Prostate gland (tissue), 2 donors: ENCODE measurements around the gene GPD1. TPM values are rescaled to one million over a fixed set of nuclear protein-coding genes. Genes with fewer than 3 reads are reported as not detected.

Experiments
- DNase-seq: peaks from one replicate; pipeline ENCODE4 v3.0.0-alpha.2; 2019; ENCODE audit warnings: low spot score
- H3K27ac ChIP-seq, 2 donors: fragments of 200-600 bp; sonication (generic); 2 replicates each; pipeline ENCODE4 v1.5.1; 2017 to 2019
- H3K27me3 ChIP-seq: fragments of 200-600 bp; sonication (generic); replicated peaks from 2 replicates; pipeline ENCODE4 v1.5.1; 2019; ENCODE audit not compliant: insufficient read depth
- H3K36me3 ChIP-seq, 2 donors: fragments of 200-600 bp; sonication (generic); 1 replicate in 1 of 2; 2 replicates in 1 of 2; pipeline versions ENCODE4 v1.5.1 to v1.8.1; 2017 to 2019
- H3K4me1 ChIP-seq: fragments of 200-600 bp; sonication (generic); replicated peaks from 2 replicates; pipeline ENCODE4 v1.5.1; 2019
- H3K4me3 ChIP-seq, 2 donors: fragments of 200-600 bp; sonication (generic); 2 replicates each; pipeline ENCODE4 v1.5.1; 2017 to 2019
- H3K9me3 ChIP-seq: fragments of 200-600 bp; sonication (generic); 2 replicates; pipeline ENCODE4 v1.5.1; 2017
- CTCF ChIP-seq, 4 experiments: fragments of 200-600 bp in 2 of 4; fragments of 450-650 bp in 2 of 4; sonication (generic) in 2 of 4; IDR thresholded peaks; 1 replicate in 3 of 4; 2 replicates in 1 of 4; pipeline ENCODE4 v1.5.1; 2016 to 2019; ENCODE audit warnings: antibody characterized with exemption in 4 of 4, mild to moderate bottlenecking in 2 of 4, moderate library complexity in 2 of 4
- POLR2A ChIP-seq: fragments of 450-650 bp; IDR thresholded peaks from one replicate; pipeline ENCODE4 v1.6.1; 2016; ENCODE audit warnings: antibody characterized with exemption, mild to moderate bottlenecking
- POLR2AphosphoS5 ChIP-seq: sonication (generic); formaldehyde crosslinking; IDR thresholded peaks from one replicate; pipeline ENCODE4 v1.6.1; 2017; ENCODE audit warnings: antibody characterized with exemption
- WGBS: methylation state at CpG from one replicate; pipeline ENCODE4 v1.1.5; 2018; 5-methylcytosine and 5-hydroxymethylcytosine counted together
- intact Hi-C: fragments of 100-400 bp; cut with DNase I; formaldehyde crosslinking; loops from one replicate; pipeline ENCODE4 v1.14.2; 2022
- total RNA-seq, 2 donors: library from RNA; depleted of rRNA; stranded (reverse); fragments of >200 nt; gene quantifications; one replicate each; pipeline ENCODE4 v1.1.0, GENCODE V29; 2016

The GPD1 gene
- total RNA-seq, 2 donors from 2014 or later = 0.27 to 3.4 TPM

GRCh38 chr12:50057896-50058670 lies 45.7 kb upstream of the GPD1 start:
- H3K27me3 ChIP-seq = no peaks in the 10 kb centered on the region
- 19% methylated on average over 24 of the region's 30 CpGs for WGBS
- no peaks in the 10 kb centered on the region for H3K4me1 ChIP-seq
- intact Hi-C loops = loop anchor here (5.0 kb wide), 1 partner anchor 91 kb away; no protein-coding TSS in a partner anchor
- no peaks in the 10 kb centered on the region for H3K36me3 ChIP-seq
- no peak for DNase-seq
- H3K4me3 ChIP-seq = peak overlapping the region; percentile 58 to 60
- TF ChIP-seq CTCF (IDR thresholded peaks at IDR 0.05) = no peak
- TF ChIP-seq POLR2AphosphoS5 = no peak
- no peak for TF ChIP-seq POLR2A
- peak overlapping the region in 1 of 2 donors; percentile 79 for H3K27ac ChIP-seq
- no peaks in the 10 kb centered on the region for H3K9me3 ChIP-seq

DNA sequence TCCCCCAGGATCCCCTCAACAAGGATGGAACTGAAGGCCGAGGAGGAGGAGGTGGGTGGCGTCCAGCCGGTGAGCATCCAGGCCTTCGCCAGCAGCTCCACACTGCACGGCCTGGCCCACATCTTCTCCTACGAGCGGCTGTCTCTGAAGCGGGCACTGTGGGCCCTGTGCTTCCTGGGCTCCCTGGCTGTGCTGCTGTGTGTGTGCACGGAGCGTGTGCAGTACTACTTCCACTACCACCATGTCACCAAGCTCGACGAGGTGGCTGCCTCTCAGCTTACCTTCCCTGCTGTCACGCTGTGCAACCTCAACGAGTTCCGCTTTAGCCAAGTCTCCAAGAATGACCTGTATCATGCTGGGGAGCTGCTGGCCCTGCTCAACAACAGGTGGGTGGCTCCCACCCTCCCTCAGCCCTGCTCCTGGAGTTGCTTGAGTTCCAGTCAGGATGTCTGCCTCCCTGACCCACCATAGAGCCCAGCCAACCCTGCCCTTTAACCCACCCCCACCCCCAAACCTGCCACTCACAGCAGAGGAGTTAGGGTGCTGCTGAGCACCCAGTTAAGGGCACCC lies 45.0 kb upstream of the GPD1 start:
- Histone ChIP-seq H3K36me3 (no peaks in the 10 kb centered on the region), H3K9me3 (no peaks in the 10 kb centered on the region), H3K4me1 (no peaks in the 10 kb centered on the region), H3K4me3 (no peak overlapping the region), H3K27ac (no peak overlapping the region), H3K27me3 (no peaks in the 10 kb centered on the region)
- intact Hi-C loops = loop anchor here (5.0 kb wide), 1 partner anchor 92 kb away; no protein-coding TSS in a partner anchor
- no peak for DNase-seq
- WGBS = 94% methylated on average over 15 of the region's 15 CpGs
- TF ChIP-seq POLR2A = no peak
- no peak for TF ChIP-seq CTCF (IDR thresholded peaks at IDR 0.05)
- no peak for TF ChIP-seq POLR2AphosphoS5

DNA sequence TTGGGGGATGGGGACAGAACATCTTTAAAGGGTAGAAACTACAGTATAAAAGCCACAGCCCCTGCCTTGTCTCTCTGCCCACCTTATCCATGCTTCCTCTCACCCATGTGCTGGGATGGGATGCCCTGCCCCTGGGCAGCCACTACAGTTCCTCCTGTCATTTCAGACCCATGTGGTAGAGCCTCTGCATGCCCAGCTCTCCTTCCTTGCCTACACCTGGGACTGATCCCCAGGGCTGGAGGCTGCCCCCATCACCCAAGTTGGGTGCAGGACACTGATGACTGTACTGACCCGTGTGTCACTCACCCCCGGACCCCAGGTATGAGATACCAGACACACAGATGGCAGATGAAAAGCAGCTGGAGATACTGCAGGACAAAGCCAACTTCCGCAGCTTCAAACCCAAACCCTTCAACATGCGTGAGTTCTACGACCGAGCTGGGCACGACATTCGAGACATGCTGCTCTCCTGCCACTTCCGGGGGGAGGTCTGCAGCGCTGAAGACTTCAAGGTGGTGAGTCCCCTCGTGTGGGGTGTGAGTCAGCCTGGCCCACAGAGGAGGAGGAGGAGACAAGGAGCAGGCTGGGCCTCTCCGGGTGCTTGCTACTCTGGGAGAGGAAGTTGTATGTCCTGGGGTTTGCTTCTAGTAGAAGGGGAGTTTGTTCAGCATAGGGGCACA lies 44.2 kb upstream of the GPD1 start:
- intact Hi-C loops = loop anchor here (5.0 kb wide), 2 partner anchors 92 to 192 kb away; no protein-coding TSS in a partner anchor
- no peak overlapping the region for H3K4me3 ChIP-seq
- H3K4me1 ChIP-seq = no peaks in the 10 kb centered on the region
- H3K9me3 ChIP-seq = no peaks in the 10 kb centered on the region
- TF ChIP-seq POLR2A (no peak), CTCF (IDR thresholded peaks at IDR 0.05) (no peak), POLR2AphosphoS5 (no peak)
- DNase-seq = no peak
- H3K27me3 ChIP-seq = no peaks in the 10 kb centered on the region
- H3K36me3 ChIP-seq = no peaks in the 10 kb centered on the region
- 80% methylated on average over 12 of the region's 12 CpGs for WGBS
- no peak overlapping the region for H3K27ac ChIP-seq

GRCh38 chr12:50060120-50060468 lies 43.7 kb upstream of the GPD1 start:
- H3K4me3 ChIP-seq = no peak overlapping the region
- H3K9me3 ChIP-seq = no peaks in the 10 kb centered on the region
- no peaks in the 10 kb centered on the region for H3K4me1 ChIP-seq
- no peaks in the 10 kb centered on the region for H3K36me3 ChIP-seq
- 70% methylated on average over 4 of the region's 4 CpGs for WGBS
- no peaks in the 10 kb centered on the region for H3K27me3 ChIP-seq
- DNase-seq = no peak
- intact Hi-C loops = loop anchor here (5.0 kb wide), 1 partner anchor 193 kb away; no protein-coding TSS in a partner anchor
- H3K27ac ChIP-seq = no peak overlapping the region
- TF ChIP-seq POLR2AphosphoS5 (no peak), POLR2A (no peak), CTCF (IDR thresholded peaks at IDR 0.05) (no peak)
